ENCODE results near the gene P3H2. TPM values are rescaled to one million over a fixed set of nuclear protein-coding genes. Genes with fewer than 3 reads are reported as not detected.

Gene P3H2
- total and polyA plus RNA-seq, 5 donors: 1.7 to 4.1 (median 3.3) TPM

- DNase-seq (no peak), ATAC-seq (no peak)
- H3K4me1 ChIP-seq (ENCODE audit: control insufficient read depth, insufficient read depth, low read length): peaks cover 4% of the 10 kb centered on the region
- H3K27ac ChIP-seq (ENCODE audit: low read length): no peak overlapping the region
- WGBS: 87% methylated on average over 5 of the region's 5 CpGs
- H3K27me3 ChIP-seq (ENCODE audit: control insufficient read depth, insufficient read depth): no peaks in the 10 kb centered on the region
- intact Hi-C loops (cut with DNase I): no loop called here
- H3K4me3 ChIP-seq (ENCODE audit: low read length): no peak overlapping the region
- H3K9me3 ChIP-seq (ENCODE audit: control insufficient read depth, low read length): no peaks in the 10 kb centered on the region
Observed at GRCh38 chr3:190070622-190071347, 49.9 kb downstream of the P3H2 start.

- Histone ChIP-seq H3K27ac (ENCODE audit: low read length) (no peak overlapping the region), H3K27me3 (ENCODE audit: control insufficient read depth, insufficient read depth) (no peaks in the 10 kb centered on the region), H3K9me3 (ENCODE audit: control insufficient read depth, low read length) (no peaks in the 10 kb centered on the region), H3K4me3 (ENCODE audit: low read length) (no peak overlapping the region), H3K4me1 (ENCODE audit: control insufficient read depth, insufficient read depth, low read length) (no peaks in the 10 kb centered on the region)
- WGBS: 93% methylated on average over 2 of the region's 2 CpGs
- DNase-seq: no peak
- no peak for ATAC-seq
- intact Hi-C loops (cut with DNase I): no loop called here
Observed at GRCh38 chr3:190065204-190065603, 55.5 kb downstream of the P3H2 start.

- intact Hi-C loops (cut with DNase I): no loop called here
- no peak for DNase-seq
Observed at GRCh38 chr3:190064659-190065058, 56.0 kb downstream of the P3H2 start.

GRCh38 chr3:190064112-190064511 lies 56.6 kb downstream of the P3H2 start:
- no peak overlapping the region for H3K27ac ChIP-seq (ENCODE audit: low read length)
- DNase-seq (no peak), ATAC-seq (peak; percentile 49 to 62)
- H3K4me1 ChIP-seq (ENCODE audit: control insufficient read depth, insufficient read depth, low read length): no peaks in the 10 kb centered on the region
- H3K9me3 ChIP-seq (ENCODE audit: control insufficient read depth, low read length): no peaks in the 10 kb centered on the region
- WGBS: 53% methylated on average over 3 of the region's 3 CpGs
- H3K27me3 ChIP-seq (ENCODE audit: control insufficient read depth, insufficient read depth): no peaks in the 10 kb centered on the region
- intact Hi-C loops (cut with DNase I): no loop called here
- H3K4me3 ChIP-seq (ENCODE audit: low read length): no peak overlapping the region

More at GRCh38 chr3:190064659-190065058, 56.0 kb downstream of the P3H2 start:
- Histone ChIP-seq H3K4me1 (ENCODE audit: control insufficient read depth, insufficient read depth, low read length) (no peaks in the 10 kb centered on the region), H3K27ac (ENCODE audit: low read length) (no peak overlapping the region), H3K9me3 (ENCODE audit: control insufficient read depth, low read length) (no peaks in the 10 kb centered on the region), H3K27me3 (ENCODE audit: control insufficient read depth, insufficient read depth) (no peaks in the 10 kb centered on the region), H3K4me3 (ENCODE audit: low read length) (no peak overlapping the region)
- ATAC-seq: no peak
- WGBS: 78% methylated on average over 2 of the region's 2 CpGs

GRCh38 chr3:190063490-190063889 lies 57.2 kb downstream of the P3H2 start:
- H3K27me3 ChIP-seq (ENCODE audit: control insufficient read depth, insufficient read depth): no peaks in the 10 kb centered on the region
- H3K9me3 ChIP-seq (ENCODE audit: control insufficient read depth, low read length): no peaks in the 10 kb centered on the region
- DNase-seq (no peak), ATAC-seq (no peak)
- WGBS: 76% methylated on average over 3 of the region's 3 CpGs
- H3K27ac ChIP-seq (ENCODE audit: low read length): no peak overlapping the region
- no peaks in the 10 kb centered on the region for H3K4me1 ChIP-seq (ENCODE audit: control insufficient read depth, insufficient read depth, low read length)
- intact Hi-C loops (cut with DNase I): no loop called here
- H3K4me3 ChIP-seq (ENCODE audit: low read length): no peak overlapping the region

GRCh38 chr3:190060192-190060775 lies 60.4 kb downstream of the P3H2 start:
- intact Hi-C loops (cut with DNase I): no loop called here
- DNase-seq (no peak), ATAC-seq (no peak)
- Histone ChIP-seq H3K4me1 (ENCODE audit: control insufficient read depth, insufficient read depth, low read length) (no peaks in the 10 kb centered on the region), H3K4me3 (ENCODE audit: low read length) (no peak overlapping the region), H3K27me3 (ENCODE audit: control insufficient read depth, insufficient read depth) (no peaks in the 10 kb centered on the region), H3K27ac (ENCODE audit: low read length) (no peak overlapping the region), H3K9me3 (ENCODE audit: control insufficient read depth, low read length) (no peaks in the 10 kb centered on the region)
- WGBS: 84% methylated on average over 4 of the region's 4 CpGs

GRCh38 chr3:190059242-190059590 lies 61.5 kb downstream of the P3H2 start:
- intact Hi-C loops (cut with DNase I): no loop called here
- no peak for DNase-seq
- no peak overlapping the region for H3K4me3 ChIP-seq (ENCODE audit: low read length)
- H3K27ac ChIP-seq (ENCODE audit: low read length): peak overlapping the region; percentile 8
- peak in 1 of 2 donors; percentile 80 for ATAC-seq
- no peaks in the 10 kb centered on the region for H3K27me3 ChIP-seq (ENCODE audit: control insufficient read depth, insufficient read depth)
- 56% methylated on average over 1 of the region's 1 CpG for WGBS
- H3K9me3 ChIP-seq (ENCODE audit: control insufficient read depth, low read length): no peaks in the 10 kb centered on the region
- H3K4me1 ChIP-seq (ENCODE audit: control insufficient read depth, insufficient read depth, low read length): no peaks in the 10 kb centered on the region

- Histone ChIP-seq H3K27me3 (ENCODE audit: control insufficient read depth, insufficient read depth) (no peaks in the 10 kb centered on the region), H3K4me3 (ENCODE audit: low read length) (no peak overlapping the region), H3K4me1 (ENCODE audit: control insufficient read depth, insufficient read depth, low read length) (no peaks in the 10 kb centered on the region), H3K9me3 (ENCODE audit: control insufficient read depth, low read length) (no peaks in the 10 kb centered on the region), H3K27ac (ENCODE audit: low read length) (peak overlapping the region; percentile 8)
- peak in 1 of 2 donors; percentile 82 for ATAC-seq
- WGBS: 46% methylated on average over 4 of the region's 4 CpGs
- DNase-seq: peak in 1 of 3 donors; percentile 14
- intact Hi-C loops (cut with DNase I): no loop called here
Observed at GRCh38 chr3:190058521-190059241, 62.0 kb downstream of the P3H2 start.

- H3K4me3 ChIP-seq (ENCODE audit: low read length): no peak overlapping the region
- no peak for DNase-seq
- no peak for ATAC-seq
- intact Hi-C loops (cut with DNase I): no loop called here
- no peaks in the 10 kb centered on the region for H3K9me3 ChIP-seq (ENCODE audit: control insufficient read depth, low read length)
- H3K4me1 ChIP-seq (ENCODE audit: control insufficient read depth, insufficient read depth, low read length): no peaks in the 10 kb centered on the region
- H3K27me3 ChIP-seq (ENCODE audit: control insufficient read depth, insufficient read depth): no peaks in the 10 kb centered on the region
- 56% methylated on average over 4 of the region's 4 CpGs for WGBS
- no peak overlapping the region for H3K27ac ChIP-seq (ENCODE audit: low read length)
Observed at GRCh38 chr3:190056742-190057141, 64.0 kb downstream of the P3H2 start.

- Histone ChIP-seq H3K27me3 (ENCODE audit: control insufficient read depth, insufficient read depth) (no peaks in the 10 kb centered on the region), H3K9me3 (ENCODE audit: control insufficient read depth, low read length) (no peaks in the 10 kb centered on the region), H3K4me3 (ENCODE audit: low read length) (no peak overlapping the region), H3K27ac (ENCODE audit: low read length) (no peak overlapping the region), H3K4me1 (ENCODE audit: control insufficient read depth, insufficient read depth, low read length) (no peaks in the 10 kb centered on the region)
- intact Hi-C loops (cut with DNase I): no loop called here
- no peak for DNase-seq
- no peak for ATAC-seq
- 78% methylated on average over 4 of the region's 4 CpGs for WGBS
Observed at GRCh38 chr3:190055773-190056172, 64.9 kb downstream of the P3H2 start.

- DNase-seq: peak in 1 of 3 donors; percentile 10
- 48% methylated on average over 4 of the region's 4 CpGs for WGBS
Observed at GRCh38 chr3:190053919-190054672, 66.6 kb downstream of the P3H2 start.

More at GRCh38 chr3:190053919-190054672, 66.6 kb downstream of the P3H2 start:
- peak in 1 of 2 donors; percentile 45 for ATAC-seq
- no peaks in the 10 kb centered on the region for H3K27me3 ChIP-seq (ENCODE audit: control insufficient read depth, insufficient read depth)
- no peaks in the 10 kb centered on the region for H3K4me1 ChIP-seq (ENCODE audit: control insufficient read depth, insufficient read depth, low read length)
- H3K27ac ChIP-seq (ENCODE audit: low read length): no peak overlapping the region
- H3K9me3 ChIP-seq (ENCODE audit: control insufficient read depth, low read length): no peaks in the 10 kb centered on the region
- intact Hi-C loops (cut with DNase I): no loop called here
- H3K4me3 ChIP-seq (ENCODE audit: low read length): no peak overlapping the region
